HCT116 (cell line): ENCODE data around the gene CHADL. TPM values are rescaled to one million over a fixed set of nuclear protein-coding genes. Genes with fewer than 3 reads are reported as not detected.

Source experiments
- CTCF ChIP-seq, 3 experiments: fragments of 200-600 bp in 1 of 3; sonication (generic) in 1 of 3; IDR thresholded peaks in 2 of 3; conservative IDR thresholded peaks in 1 of 3; 2 replicates each; pipeline ENCODE4 v1.5.1; 2012 to 2017; ENCODE audit warnings: low read depth in 2 of 3, low read length in 2 of 3, antibody characterized with exemption in 1 of 3, borderline replicate concordance in 1 of 3, control low read depth in 1 of 3, mild to moderate bottlenecking in 1 of 3, mixed read lengths in 1 of 3, mixed run types in 1 of 3, moderate library complexity in 1 of 3; ENCODE audit not compliant: insufficient read depth in 1 of 3
- RAD21 ChIP-seq: IDR thresholded peaks from 2 replicates; pipeline ENCODE4 v1.6.1; 2012; ENCODE audit warnings: low read depth, mild to moderate bottlenecking
- YY1 ChIP-seq: IDR thresholded peaks from 2 replicates; pipeline ENCODE4 v1.6.1; 2011; ENCODE audit warnings: low read length, low read depth, moderate library complexity, mild to moderate bottlenecking; ENCODE audit not compliant: insufficient replicate concordance; ENCODE audit errors: extremely low read depth
- ZNF274 ChIP-seq: fragments of 200-500 bp; sonication (Bioruptor generic); IDR thresholded peaks from 2 replicates; pipeline ENCODE4 v1.6.1; 2014; ENCODE audit warnings: mild to moderate bottlenecking, low read depth, low read length, inconsistent platforms
- total RNA-seq: library from RNA; stranded (reverse); gene quantifications from one replicate; pipeline ENCODE4 v1.2.1, GENCODE V29; 2021; ENCODE audit not compliant: unreplicated experiment
- TF ChIP-seq, protein P1 (sequence below): IDR thresholded peaks from 2 replicates; pipeline ENCODE4 v1.6.1; 2012; ENCODE audit warnings: low read depth
- TF ChIP-seq, protein P2 (sequence below): IDR thresholded peaks from 2 replicates; pipeline ENCODE4 v1.6.1; 2011; ENCODE audit warnings: mild to moderate bottlenecking, low read length, moderate library complexity; ENCODE audit not compliant: insufficient replicate concordance; ENCODE audit errors: extremely low read depth

CHADL gene
- total RNA-seq, 1 experiment from 2014 or later, result 0.47 TPM

GRCh38 chr22:41248758-41249157 is 8.0 kb upstream of the CHADL start (continued):
- TF ChIP-seq, protein P1, sequence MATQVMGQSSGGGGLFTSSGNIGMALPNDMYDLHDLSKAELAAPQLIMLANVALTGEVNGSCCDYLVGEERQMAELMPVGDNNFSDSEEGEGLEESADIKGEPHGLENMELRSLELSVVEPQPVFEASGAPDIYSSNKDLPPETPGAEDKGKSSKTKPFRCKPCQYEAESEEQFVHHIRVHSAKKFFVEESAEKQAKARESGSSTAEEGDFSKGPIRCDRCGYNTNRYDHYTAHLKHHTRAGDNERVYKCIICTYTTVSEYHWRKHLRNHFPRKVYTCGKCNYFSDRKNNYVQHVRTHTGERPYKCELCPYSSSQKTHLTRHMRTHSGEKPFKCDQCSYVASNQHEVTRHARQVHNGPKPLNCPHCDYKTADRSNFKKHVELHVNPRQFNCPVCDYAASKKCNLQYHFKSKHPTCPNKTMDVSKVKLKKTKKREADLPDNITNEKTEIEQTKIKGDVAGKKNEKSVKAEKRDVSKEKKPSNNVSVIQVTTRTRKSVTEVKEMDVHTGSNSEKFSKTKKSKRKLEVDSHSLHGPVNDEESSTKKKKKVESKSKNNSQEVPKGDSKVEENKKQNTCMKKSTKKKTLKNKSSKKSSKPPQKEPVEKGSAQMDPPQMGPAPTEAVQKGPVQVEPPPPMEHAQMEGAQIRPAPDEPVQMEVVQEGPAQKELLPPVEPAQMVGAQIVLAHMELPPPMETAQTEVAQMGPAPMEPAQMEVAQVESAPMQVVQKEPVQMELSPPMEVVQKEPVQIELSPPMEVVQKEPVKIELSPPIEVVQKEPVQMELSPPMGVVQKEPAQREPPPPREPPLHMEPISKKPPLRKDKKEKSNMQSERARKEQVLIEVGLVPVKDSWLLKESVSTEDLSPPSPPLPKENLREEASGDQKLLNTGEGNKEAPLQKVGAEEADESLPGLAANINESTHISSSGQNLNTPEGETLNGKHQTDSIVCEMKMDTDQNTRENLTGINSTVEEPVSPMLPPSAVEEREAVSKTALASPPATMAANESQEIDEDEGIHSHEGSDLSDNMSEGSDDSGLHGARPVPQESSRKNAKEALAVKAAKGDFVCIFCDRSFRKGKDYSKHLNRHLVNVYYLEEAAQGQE, result no peak
- TF ChIP-seq CTCF (IDR thresholded peaks at IDR 0.05 in 2 of 3, conservative IDR thresholded peaks at IDR 0.05 in 1 of 3; ENCODE audit: borderline replicate concordance in 1 of 3, insufficient read depth in 1 of 3, low read depth in 2 of 3, low read length in 2 of 3), result no peak
- TF ChIP-seq ZNF274, result no peak
- TF ChIP-seq, protein P2, sequence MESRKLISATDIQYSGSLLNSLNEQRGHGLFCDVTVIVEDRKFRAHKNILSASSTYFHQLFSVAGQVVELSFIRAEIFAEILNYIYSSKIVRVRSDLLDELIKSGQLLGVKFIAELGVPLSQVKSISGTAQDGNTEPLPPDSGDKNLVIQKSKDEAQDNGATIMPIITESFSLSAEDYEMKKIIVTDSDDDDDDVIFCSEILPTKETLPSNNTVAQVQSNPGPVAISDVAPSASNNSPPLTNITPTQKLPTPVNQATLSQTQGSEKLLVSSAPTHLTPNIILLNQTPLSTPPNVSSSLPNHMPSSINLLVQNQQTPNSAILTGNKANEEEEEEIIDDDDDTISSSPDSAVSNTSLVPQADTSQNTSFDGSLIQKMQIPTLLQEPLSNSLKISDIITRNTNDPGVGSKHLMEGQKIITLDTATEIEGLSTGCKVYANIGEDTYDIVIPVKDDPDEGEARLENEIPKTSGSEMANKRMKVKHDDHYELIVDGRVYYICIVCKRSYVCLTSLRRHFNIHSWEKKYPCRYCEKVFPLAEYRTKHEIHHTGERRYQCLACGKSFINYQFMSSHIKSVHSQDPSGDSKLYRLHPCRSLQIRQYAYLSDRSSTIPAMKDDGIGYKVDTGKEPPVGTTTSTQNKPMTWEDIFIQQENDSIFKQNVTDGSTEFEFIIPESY, result no peak
- no peak for TF ChIP-seq RAD21
- no peak for TF ChIP-seq YY1
